Rectal smooth muscle tissue (tissue), 1 donor: Measurements from ENCODE around the gene PHACTR4.
"Not testable (repeated sequence)": the region's sequence is repeated elsewhere in the genome, so short reads cannot be mapped to it uniquely, and the experiment has no call there.

Experiments
- H3K27ac ChIP-seq: one replicate; pipeline ENCODE4 v1.7.0; 2013; ENCODE audit warnings: low read depth, low read length, inconsistent platforms
- H3K27me3 ChIP-seq: one replicate; pipeline ENCODE4 v1.7.0; 2013; ENCODE audit warnings: low read length; ENCODE audit not compliant: control insufficient read depth, insufficient read depth
- H3K36me3 ChIP-seq: one replicate; pipeline ENCODE4 v1.7.0; 2013; ENCODE audit warnings: low read length; ENCODE audit not compliant: control insufficient read depth, insufficient read depth
- H3K4me1 ChIP-seq: one replicate; pipeline ENCODE4 v1.7.0; 2013; ENCODE audit warnings: low read length; ENCODE audit not compliant: control insufficient read depth, insufficient read depth
- H3K4me3 ChIP-seq: one replicate; pipeline ENCODE4 v1.7.0; 2013; ENCODE audit warnings: low read length
- H3K9ac ChIP-seq: one replicate; pipeline ENCODE4 v1.7.0; 2013; ENCODE audit warnings: low read length

PHACTR4 gene

DNA sequence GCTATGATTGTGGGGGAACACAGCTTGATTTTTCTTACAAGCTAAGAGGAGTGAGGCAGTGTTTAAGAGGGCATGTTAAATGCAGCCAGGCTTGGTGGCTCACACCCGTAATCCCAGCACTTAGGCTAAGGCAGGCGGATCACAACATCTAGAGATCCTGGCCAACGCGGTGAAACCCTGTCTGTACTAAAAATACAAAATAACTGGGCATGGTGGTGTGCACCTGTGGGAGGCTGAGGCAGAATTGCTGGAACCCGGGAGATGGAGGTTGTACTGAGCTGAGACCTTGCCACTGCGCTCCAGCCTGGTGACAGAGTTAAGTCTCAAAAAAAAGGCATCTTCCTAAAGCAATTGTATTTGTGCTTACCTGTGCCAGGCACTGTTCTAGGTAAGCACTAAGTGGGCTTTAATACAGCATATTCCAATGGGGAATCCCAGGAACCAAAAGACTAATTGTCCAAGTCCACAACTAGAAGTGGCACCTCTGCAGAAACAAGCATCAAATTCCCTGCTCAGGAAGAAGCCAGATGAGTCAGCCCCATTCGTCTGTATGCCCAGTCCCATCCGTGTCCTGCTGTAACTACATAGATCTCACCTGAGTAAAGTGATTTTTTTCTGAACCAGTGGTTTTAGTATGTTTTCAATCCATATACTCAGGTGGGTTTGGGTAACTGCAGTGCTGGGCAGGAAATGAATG is 140.9 kb downstream of the PHACTR4 start:
- Histone ChIP-seq H3K27me3 (no peaks in the 10 kb centered on the region), H3K36me3 (peaks cover 29% of the 10 kb centered on the region), H3K4me3 (no peak overlapping the region), H3K27ac (no peak overlapping the region), H3K4me1 (peaks cover 9% of the 10 kb centered on the region), H3K9ac (no peak overlapping the region)

DNA sequence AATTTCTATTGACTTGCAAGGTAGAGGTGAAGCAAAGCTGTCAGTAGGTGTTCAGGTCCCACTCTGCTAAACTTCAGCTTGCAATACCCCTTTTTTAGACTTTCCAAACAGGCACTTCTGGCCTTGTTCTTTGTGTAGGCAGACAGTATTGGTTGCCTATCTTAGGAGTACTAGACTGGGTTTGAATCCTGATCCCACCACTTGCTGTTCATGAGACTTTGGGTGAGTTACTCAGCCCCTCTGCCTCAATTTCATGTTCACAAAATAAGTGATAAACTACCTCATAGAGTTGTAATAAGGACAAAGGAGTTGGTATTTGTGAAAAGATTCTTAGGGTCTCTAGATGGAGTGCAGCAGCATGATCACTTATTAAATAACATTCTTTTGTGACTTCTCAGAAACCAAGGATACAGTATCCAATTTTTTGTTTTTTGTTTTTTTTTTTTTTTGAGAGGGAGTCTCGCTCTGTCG is 141.5 kb downstream of the PHACTR4 start:
- peaks cover 29% of the 10 kb centered on the region for H3K36me3 ChIP-seq
- H3K4me1 ChIP-seq = peaks cover 9% of the 10 kb centered on the region

DNA sequence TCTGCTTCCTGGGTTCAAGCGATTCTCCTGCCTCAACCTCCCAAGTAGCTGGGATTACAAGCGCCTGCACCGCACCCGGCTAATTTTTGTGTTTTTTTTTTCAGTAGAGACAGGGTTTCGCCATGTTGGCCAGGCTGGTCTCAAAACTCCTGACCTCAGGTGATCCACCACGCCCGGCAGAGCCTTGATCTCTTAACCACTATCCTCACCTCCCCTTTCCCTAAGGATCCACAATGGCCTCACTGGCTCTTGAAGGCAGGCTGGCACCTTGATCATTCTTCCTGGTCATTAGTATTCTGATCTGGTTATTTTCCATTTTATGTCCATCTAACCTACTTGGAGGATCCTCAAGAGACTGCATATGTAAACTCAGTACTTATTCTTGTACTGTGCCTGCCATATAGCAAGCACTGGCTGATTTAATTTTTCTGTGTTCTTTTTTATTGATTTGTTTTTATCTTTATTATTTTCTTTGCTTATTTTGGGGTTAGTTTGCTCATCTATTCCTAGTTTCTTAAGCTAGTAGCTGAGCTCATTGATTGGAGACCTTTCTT is 142.6 kb downstream of the PHACTR4 start:
- no peak overlapping the region for H3K27ac ChIP-seq
- H3K4me3 ChIP-seq = no peak overlapping the region
- peaks cover 7% of the 10 kb centered on the region for H3K4me1 ChIP-seq
- peaks cover 29% of the 10 kb centered on the region for H3K36me3 ChIP-seq
- H3K27me3 ChIP-seq = no peaks in the 10 kb centered on the region
- H3K9ac ChIP-seq = no peak overlapping the region

More for the DNA sequence above, 141.5 kb downstream of the PHACTR4 start:
- Histone ChIP-seq H3K27me3 (no peaks in the 10 kb centered on the region), H3K9ac (no peak overlapping the region), H3K4me3 (no peak overlapping the region), H3K27ac (no peak overlapping the region)

DNA sequence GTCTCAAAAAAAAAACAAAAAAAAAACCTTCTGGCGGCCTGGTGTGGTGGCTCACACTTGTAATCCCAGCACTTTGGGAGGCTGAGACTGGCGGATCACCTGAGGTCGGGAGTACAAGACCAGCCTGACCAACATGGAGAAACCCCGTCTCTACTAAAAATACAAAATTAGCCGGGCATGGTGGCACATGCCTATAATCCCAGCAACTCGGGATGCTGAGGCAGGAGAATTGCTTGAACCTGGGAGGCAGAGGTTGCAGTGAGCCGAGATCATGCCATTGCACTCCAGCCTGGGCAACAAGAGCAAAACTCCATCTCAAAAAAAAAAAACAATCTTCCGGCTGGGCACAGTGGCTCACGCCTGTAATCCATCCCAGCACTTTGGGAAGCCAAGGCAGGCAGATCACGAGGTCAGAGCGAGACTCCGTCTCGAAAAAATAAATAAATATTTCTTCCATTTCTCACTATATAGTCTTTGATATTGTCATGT is 144.9 kb downstream of the PHACTR4 start:
- not testable (repeated sequence) for H3K4me1 ChIP-seq, H3K4me3 ChIP-seq, H3K27ac ChIP-seq, H3K27me3 ChIP-seq, H3K9ac ChIP-seq
- H3K36me3 ChIP-seq = peaks cover 21% of the 10 kb centered on the region

DNA sequence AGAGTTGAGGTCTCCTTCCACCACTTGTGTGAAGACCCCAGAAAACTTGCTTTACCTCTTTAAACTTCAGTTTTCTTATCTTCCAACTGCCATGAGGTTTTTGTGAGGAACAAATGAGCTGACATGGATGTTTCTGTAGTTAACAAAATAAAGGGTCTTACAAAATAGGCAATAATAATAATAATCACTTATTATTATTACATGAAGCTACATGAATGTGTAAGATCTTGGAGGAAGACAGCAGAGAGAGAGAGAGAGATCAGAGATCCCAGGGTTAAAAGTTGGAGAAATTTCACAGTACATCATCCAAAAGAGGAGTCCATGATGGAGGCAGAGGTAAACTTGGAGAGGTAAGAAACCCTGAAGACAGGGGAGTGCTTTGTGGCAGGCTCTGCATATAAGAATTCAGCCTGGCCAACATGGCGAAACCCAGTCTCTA is 147.0 kb downstream of the PHACTR4 start:
- Histone ChIP-seq H3K27me3 (no peaks in the 10 kb centered on the region), H3K4me3 (no peak overlapping the region), H3K9ac (no peak overlapping the region), H3K36me3 (peaks cover 7% of the 10 kb centered on the region), H3K4me1 (peaks cover 5% of the 10 kb centered on the region), H3K27ac (no peak overlapping the region)

DNA sequence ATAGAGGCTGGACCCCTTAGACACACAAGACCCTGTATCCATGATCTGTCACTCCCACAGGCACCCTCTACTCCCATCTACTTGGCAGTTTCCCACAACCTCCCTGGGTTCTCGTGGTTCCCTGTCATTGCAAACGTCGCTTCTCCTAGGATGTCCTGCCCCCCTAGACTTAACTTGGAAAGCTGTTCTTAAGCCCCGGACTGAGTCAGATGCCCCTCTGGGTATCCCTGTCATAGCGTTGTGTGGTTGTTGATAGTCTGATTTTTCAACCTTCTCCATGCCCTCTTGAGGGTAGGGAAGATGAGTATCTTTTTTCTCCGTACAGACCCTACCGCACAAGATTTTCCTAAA is 148.1 kb downstream of the PHACTR4 start:
- no peaks in the 10 kb centered on the region for H3K27me3 ChIP-seq
- peak overlapping the region; percentile 39 for H3K4me3 ChIP-seq
- H3K4me1 ChIP-seq = peaks cover 5% of the 10 kb centered on the region
- H3K36me3 ChIP-seq = peaks cover 7% of the 10 kb centered on the region
- no peak overlapping the region for H3K9ac ChIP-seq
- H3K27ac ChIP-seq = peak overlapping the region; percentile 19

DNA sequence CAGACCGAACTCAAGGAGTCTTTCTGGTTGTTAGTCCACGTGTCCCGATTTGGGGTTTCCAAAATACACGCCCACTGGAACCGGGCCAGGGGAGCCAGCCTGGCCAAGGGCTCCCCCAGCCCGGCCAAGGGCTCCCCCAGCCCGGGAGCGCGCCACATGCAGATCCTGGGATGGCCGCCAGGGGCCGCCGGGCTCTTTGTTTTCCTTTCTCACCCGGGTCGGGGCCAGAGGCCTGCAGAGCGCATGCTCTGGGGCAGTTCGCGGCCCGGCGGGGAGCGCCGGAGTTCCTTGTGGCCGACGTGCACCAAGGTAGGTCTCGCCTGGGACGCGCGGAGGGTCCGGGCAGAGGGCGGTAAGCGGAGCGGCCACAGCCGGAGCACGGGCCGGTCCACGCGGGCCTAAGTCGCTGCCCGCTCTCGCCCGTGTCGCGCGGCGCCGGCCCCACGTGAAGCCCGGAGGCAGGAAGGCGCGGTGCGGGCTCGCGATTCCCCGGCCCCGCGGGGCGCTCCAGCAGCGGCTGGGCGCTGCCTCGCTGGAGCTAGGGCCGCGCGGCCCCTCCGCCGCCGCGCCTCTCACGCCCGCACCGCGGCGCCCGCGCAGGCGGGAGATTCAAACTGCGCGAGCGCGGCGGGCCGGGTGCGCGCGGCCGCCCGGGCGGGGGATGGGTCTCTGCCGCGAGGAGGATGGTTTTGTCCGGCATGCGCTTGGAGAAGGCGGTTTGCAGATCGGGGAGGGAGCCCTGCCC is 148.6 kb downstream of the PHACTR4 start:
- Histone ChIP-seq H3K9ac (no peak overlapping the region), H3K4me3 (peak overlapping the region; percentile 89), H3K36me3 (peaks cover 7% of the 10 kb centered on the region), H3K27ac (peak overlapping the region; percentile 51), H3K4me1 (peaks cover 5% of the 10 kb centered on the region), H3K27me3 (no peaks in the 10 kb centered on the region)

DNA sequence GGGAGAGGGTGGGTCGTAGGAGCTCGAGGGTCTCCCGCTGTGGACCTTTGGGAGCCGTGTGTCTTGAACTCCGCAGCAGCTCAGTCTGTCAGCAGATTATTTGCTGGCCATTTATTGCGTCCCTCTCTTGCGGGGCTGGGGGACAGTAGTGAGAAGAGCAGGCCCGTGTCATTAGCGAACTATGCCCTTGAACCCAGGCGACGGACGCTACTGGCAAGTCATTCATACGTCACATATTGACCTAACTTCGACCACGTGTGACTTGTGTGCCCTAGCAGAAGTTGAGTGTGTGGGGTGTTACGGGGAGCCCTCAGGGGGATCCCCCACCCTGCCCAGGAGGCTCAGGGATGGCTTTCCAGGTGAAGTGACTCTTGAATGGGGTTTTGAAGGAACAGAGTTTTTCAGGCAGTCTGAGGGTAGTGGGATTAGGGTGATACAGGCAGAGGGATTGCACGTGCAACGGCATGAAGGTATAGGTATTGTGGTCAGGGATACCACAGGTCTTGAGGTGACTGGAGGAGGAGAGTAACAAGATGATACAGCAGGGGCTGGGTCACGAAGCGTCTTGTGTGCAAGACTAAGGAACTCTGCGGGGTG is 149.3 kb downstream of the PHACTR4 start:
- no peak overlapping the region for H3K9ac ChIP-seq
- peaks cover 5% of the 10 kb centered on the region for H3K4me1 ChIP-seq
- peak overlapping the region; percentile 32 for H3K27ac ChIP-seq
- peak overlapping the region; percentile 89 for H3K4me3 ChIP-seq
- no peaks in the 10 kb centered on the region for H3K27me3 ChIP-seq
- peaks cover 4% of the 10 kb centered on the region for H3K36me3 ChIP-seq

DNA sequence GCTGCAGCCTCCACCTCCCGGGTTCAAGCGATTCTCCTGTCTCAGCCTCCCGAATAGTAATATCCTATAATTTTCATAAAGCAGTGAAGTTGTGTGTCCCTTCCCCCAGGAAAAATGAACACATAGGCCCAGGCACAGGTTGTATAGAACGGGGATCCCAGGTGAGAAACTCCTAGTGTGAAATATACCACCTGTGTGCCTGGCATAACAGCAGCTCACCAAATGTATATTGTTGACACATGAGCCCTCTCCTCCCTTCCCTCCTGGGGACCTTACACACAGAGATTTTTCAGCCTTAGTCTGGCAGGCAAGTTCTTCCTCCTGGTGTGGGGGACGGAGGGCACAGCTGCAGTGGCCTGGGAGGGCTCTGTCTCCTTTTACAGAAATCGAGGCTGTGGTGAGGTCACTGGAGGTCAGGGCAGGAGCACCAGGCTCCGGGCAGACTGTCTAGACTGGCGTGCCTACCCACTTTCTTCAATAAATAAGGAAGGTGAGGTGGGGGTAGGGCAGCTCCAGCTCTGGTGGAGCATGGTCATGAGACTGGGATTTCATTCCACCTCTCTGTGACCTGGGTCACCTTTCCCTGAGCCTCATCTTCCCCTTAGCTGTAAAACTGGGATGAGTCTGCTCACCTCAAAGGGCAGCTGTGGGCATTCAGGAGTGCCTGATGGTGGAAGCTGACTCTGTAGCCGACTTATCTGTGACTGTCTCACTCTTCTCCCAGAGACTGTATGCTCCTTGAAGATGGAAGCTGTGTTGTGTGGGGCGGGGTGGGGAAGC is 150.6 kb downstream of the PHACTR4 start:
- Histone ChIP-seq H3K36me3 (no peaks in the 10 kb centered on the region), H3K27ac (no peak overlapping the region), H3K4me3 (no peak overlapping the region), H3K9ac (no peak overlapping the region), H3K4me1 (peaks cover 5% of the 10 kb centered on the region), H3K27me3 (no peaks in the 10 kb centered on the region)

DNA sequence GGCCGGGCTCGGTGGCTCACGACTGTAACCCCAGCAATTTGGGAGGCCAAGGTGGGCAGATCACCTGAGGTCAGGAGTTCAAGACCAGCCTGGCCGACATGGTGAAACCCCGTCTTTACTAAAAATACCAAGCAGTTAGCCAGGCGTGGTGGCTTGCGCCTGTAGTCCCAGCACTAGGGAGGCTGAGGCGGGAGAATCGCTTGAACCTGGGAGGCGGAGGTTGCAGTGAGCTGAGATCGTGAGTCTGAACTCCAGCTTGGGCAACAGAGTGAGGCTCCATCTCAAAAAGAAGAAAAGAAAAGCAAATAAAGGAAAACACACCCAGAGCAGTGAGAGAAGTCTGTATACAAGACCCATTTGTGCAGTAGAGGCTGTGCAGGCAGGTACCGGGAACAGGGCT is 151.3 kb downstream of the PHACTR4 start:
- H3K4me1 ChIP-seq, H3K36me3 ChIP-seq, H3K27me3 ChIP-seq, H3K27ac ChIP-seq, H3K9ac ChIP-seq, H3K4me3 ChIP-seq: not testable (repeated sequence)

DNA sequence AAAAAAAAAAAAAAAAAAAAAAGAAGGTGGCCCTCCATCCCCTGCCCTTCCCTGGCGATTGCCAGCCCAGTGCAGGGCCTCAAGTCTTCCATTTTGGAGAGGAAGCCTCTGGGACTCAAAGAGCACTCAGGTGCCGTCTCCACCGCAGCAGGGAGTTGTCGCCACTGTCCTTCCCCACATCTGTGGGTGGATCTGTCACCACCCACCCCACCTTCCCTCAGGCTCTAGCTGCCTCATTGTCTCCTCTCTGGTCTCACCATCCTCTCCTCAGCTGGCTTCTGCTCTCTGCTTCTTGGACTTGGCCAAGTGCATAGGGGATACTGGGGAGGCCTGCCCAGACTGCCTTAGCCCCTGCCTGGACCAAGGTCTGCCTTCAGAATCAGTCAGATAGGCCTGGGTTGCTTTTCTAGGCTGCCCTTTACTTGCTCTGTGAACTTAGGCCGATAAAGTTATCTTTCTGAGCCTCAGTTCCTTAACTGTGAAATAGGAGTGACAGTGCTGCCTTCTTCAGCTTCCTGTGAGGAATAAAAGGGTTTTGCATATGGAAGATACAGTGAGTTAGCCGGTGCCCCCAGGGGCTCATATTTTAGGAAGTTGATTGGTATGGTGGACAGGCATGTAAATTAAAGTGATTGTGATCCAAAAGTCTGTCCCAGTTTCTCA is 152.1 kb downstream of the PHACTR4 start:
- H3K4me1 ChIP-seq = peaks cover 5% of the 10 kb centered on the region
- H3K4me3 ChIP-seq = no peak overlapping the region
- no peak overlapping the region for H3K9ac ChIP-seq
- no peak overlapping the region for H3K27ac ChIP-seq
- no peaks in the 10 kb centered on the region for H3K36me3 ChIP-seq
- no peaks in the 10 kb centered on the region for H3K27me3 ChIP-seq
